ENCODE results near the gene GPRC5B.

- TF ChIP-seq, protein P1, sequence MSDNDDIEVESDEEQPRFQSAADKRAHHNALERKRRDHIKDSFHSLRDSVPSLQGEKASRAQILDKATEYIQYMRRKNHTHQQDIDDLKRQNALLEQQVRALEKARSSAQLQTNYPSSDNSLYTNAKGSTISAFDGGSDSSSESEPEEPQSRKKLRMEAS (IDR thresholded peaks at IDR 0.05): no peak
- TF ChIP-seq REST (IDR thresholded peaks at IDR 0.05; ENCODE audit: low read depth): no peak
- TF ChIP-seq NFIC (IDR thresholded peaks at IDR 0.05): no peak
- TF ChIP-seq CEBPB (IDR thresholded peaks at IDR 0.05): no peak
Observed at GRCh38 chr16:19841184-19841583, 43.5 kb downstream of the GPRC5B start.

Data from Ishikawa (cell line).